CD4-positive, alpha-beta T cell (primary cell): Measurements from ENCODE around the gene DUSP14. TPM values are rescaled to one million over a fixed set of nuclear protein-coding genes. Genes with fewer than 3 reads are reported as not detected.

Experiments
- ATAC-seq: fragments of 200-7000 bp; cut with Tn5 transposase; one replicate; pipeline ENCODE4 v1.10.0; 2022; ENCODE audit warnings: mild to moderate bottlenecking; ENCODE audit not compliant: poor library complexity
- CTCF ChIA-PET: fragments of 350-600 bp; sonication (Branson Sonifier 250); formaldehyde crosslinking; loops from one replicate; lab custom pipeline; 2021; ENCODE audit warnings: antibody characterized with exemption, inconsistent platforms; lab: Charles Lee
- POLR2A ChIA-PET: fragments of 350-600 bp; sonication (Branson Sonifier 250); formaldehyde crosslinking; loops from one replicate; lab custom pipeline; 2021; ENCODE audit warnings: antibody characterized with exemption, inconsistent platforms; lab: Charles Lee
- DNase-seq, 14 experiments: peaks; one replicate each; pipeline ENCODE4 v3.0.0-alpha.2; 2013 to 2020; ENCODE audit warnings: mixed read lengths in 2 of 14
- H3K27ac ChIP-seq, 2 donors: one replicate each; pipeline versions ENCODE4 v1.5.1 to v1.7.0; 2013; ENCODE audit warnings: low read length in 2 of 2, low read depth in 1 of 2, mild to moderate bottlenecking in 1 of 2
- H3K27me3 ChIP-seq, 2 experiments: 1 replicate in 1 of 2; 2 replicates in 1 of 2; pipeline versions ENCODE4 v1.6.1 to v1.7.0; 2013; ENCODE audit warnings: low read length in 2 of 2, control low read depth in 1 of 2, mild to moderate bottlenecking in 1 of 2, moderate library complexity in 1 of 2; ENCODE audit not compliant: insufficient read depth in 2 of 2, control insufficient read depth in 1 of 2
- H3K36me3 ChIP-seq: one replicate; pipeline ENCODE4 v1.6.1; 2013; ENCODE audit warnings: low read length, control low read depth; ENCODE audit not compliant: insufficient read depth
- H3K4me1 ChIP-seq: one replicate; pipeline ENCODE4 v1.6.1; 2013; ENCODE audit warnings: low read length, control low read depth; ENCODE audit not compliant: insufficient read depth
- H3K4me3 ChIP-seq: one replicate; pipeline ENCODE4 v1.5.1; 2013; ENCODE audit warnings: mild to moderate bottlenecking, low read length, moderate library complexity
- H3K9me3 ChIP-seq, 2 experiments: 1 replicate in 1 of 2; 2 replicates in 1 of 2; pipeline versions ENCODE4 v1.6.1 to v1.7.0; 2013; ENCODE audit warnings: low read length in 2 of 2, mild to moderate bottlenecking in 2 of 2, control low read depth in 1 of 2, moderate library complexity in 1 of 2; ENCODE audit not compliant: control insufficient read depth in 1 of 2, insufficient read depth in 1 of 2
- H3K27ac Mint-ChIP-seq: one replicate; pipeline ENCODE4 v1.8.0; 2020; ENCODE audit warnings: mixed read lengths
- H3K27me3 Mint-ChIP-seq: one replicate; pipeline ENCODE4 v1.8.0; 2021; ENCODE audit warnings: mixed read lengths
- H3K36me3 Mint-ChIP-seq: one replicate; pipeline ENCODE4 v1.8.0; 2021; ENCODE audit warnings: low read depth, mixed read lengths
- H3K4me1 Mint-ChIP-seq: one replicate; pipeline ENCODE4 v1.8.0; 2021; ENCODE audit warnings: low read depth, mixed read lengths
- H3K4me3 Mint-ChIP-seq: one replicate; pipeline ENCODE4 v1.8.0; 2020; ENCODE audit warnings: mild to moderate bottlenecking, mixed read lengths
- H3K9me3 Mint-ChIP-seq: one replicate; pipeline ENCODE4 v1.8.0; 2020; ENCODE audit warnings: mixed read lengths
- CTCF ChIP-seq: fragments of 200-600 bp; IDR thresholded peaks from one replicate; pipeline ENCODE4 v1.8.0; 2022; ENCODE audit warnings: antibody characterized with exemption, mild to moderate bottlenecking
- intact Hi-C, 2 experiments: fragments of 100-400 bp; cut with DNase I in 1 of 2; cut with micrococcal nuclease in 1 of 2; formaldehyde crosslinking; loops; one replicate each; pipeline versions ENCODE4 v1.15.1 to v1.9.0; 2023 to 2025; cut with DNase I, micrococcal nuclease
- total RNA-seq, 174 experiments: library from RNA in 2 of 174; stranded (reverse) in 2 of 174; gene quantifications; one replicate each; pipeline ENCODE4 v1.2.3 and lab custom pipeline; 2021 to 2026

Gene DUSP14
- total RNA-seq, 2 experiments from 2014 or later: 4.4 to 4.9 TPM

- H3K4me3 ChIP-seq: no peak overlapping the region
- no peaks in the 10 kb centered on the region for H3K27me3 Mint-ChIP-seq
- CTCF ChIA-PET: no interaction called here
Measured at GRCh38 chr17:37463039-37463438, 26.7 kb upstream of the DUSP14 start.

GRCh38 chr17:37465069-37465616 lies 24.5 kb upstream of the DUSP14 start:
- Histone ChIP-seq H3K36me3 (peaks cover 46% of the 10 kb centered on the region), H3K4me3 (no peak overlapping the region), H3K27me3 (no peaks in the 10 kb centered on the region), H3K9me3 (no peaks in the 10 kb centered on the region), H3K4me1 (peaks cover 2% of the 10 kb centered on the region), H3K27ac (no peak overlapping the region)
- Mint-ChIP-seq H3K4me1 (peaks cover 5% of the 10 kb centered on the region), H3K36me3 (peaks cover 58% of the 10 kb centered on the region), H3K9me3 (no peaks in the 10 kb centered on the region), H3K27me3 (no peaks in the 10 kb centered on the region), H3K4me3 (no peak overlapping the region), H3K27ac (no peak overlapping the region)
- no peak for TF ChIP-seq CTCF
- intact Hi-C loops: no loop called here
- ChIA-PET POLR2A (no interaction called here), CTCF (no interaction called here)
- DNase-seq: no peak
- ATAC-seq: no peak

More at GRCh38 chr17:37463039-37463438, 26.7 kb upstream of the DUSP14 start:
- no peak for TF ChIP-seq CTCF
- DNase-seq (no peak), ATAC-seq (no peak)
- H3K4me1 Mint-ChIP-seq: peaks cover 5% of the 10 kb centered on the region
- peaks cover 59% of the 10 kb centered on the region for H3K36me3 Mint-ChIP-seq
- Histone ChIP-seq H3K36me3 (peaks cover 50% of the 10 kb centered on the region), H3K27ac (no peak overlapping the region), H3K4me1 (peaks cover 2% of the 10 kb centered on the region), H3K27me3 (no peaks in the 10 kb centered on the region), H3K9me3 (no peaks in the 10 kb centered on the region)
- no peak overlapping the region for H3K4me3 Mint-ChIP-seq
- intact Hi-C loops: no loop called here
- no peak overlapping the region for H3K27ac Mint-ChIP-seq
- no peaks in the 10 kb centered on the region for H3K9me3 Mint-ChIP-seq
- POLR2A ChIA-PET: no interaction called here

- no peak overlapping the region for H3K27ac ChIP-seq
- no peak for ATAC-seq
- peaks cover 49% of the 10 kb centered on the region for H3K36me3 ChIP-seq
- Mint-ChIP-seq H3K27ac (no peak overlapping the region), H3K4me1 (peaks cover 5% of the 10 kb centered on the region), H3K27me3 (no peaks in the 10 kb centered on the region), H3K4me3 (no peak overlapping the region), H3K9me3 (no peaks in the 10 kb centered on the region), H3K36me3 (peaks cover 63% of the 10 kb centered on the region)
- H3K4me3 ChIP-seq: no peak overlapping the region
- H3K27me3 ChIP-seq: no peaks in the 10 kb centered on the region
- intact Hi-C loops: no loop called here
- ChIA-PET CTCF (no interaction called here), POLR2A (no interaction called here)
- TF ChIP-seq CTCF: no peak
- H3K4me1 ChIP-seq: peaks cover 2% of the 10 kb centered on the region
- no peaks in the 10 kb centered on the region for H3K9me3 ChIP-seq
- DNase-seq: no peak
Measured at GRCh38 chr17:37466471-37466870, 23.2 kb upstream of the DUSP14 start.
